Esophagus muscularis mucosa (tissue), 4 donors: ENCODE measurements around the gene AHRR. TPM values are rescaled to one million over a fixed set of nuclear protein-coding genes. Genes with fewer than 3 reads are reported as not detected.

Experiments used
- DNase-seq: peaks from one replicate; pipeline ENCODE4 v3.0.0-alpha.2; 2017; ENCODE audit errors: extremely low spot score
- H3K27ac ChIP-seq, 4 donors: fragments of 200-600 bp; sonication (generic); replicated peaks in 1 of 4; 1 replicate in 3 of 4; 2 replicates in 1 of 4; pipeline ENCODE4 v1.5.1; 2016 to 2019; ENCODE audit warnings: mild to moderate bottlenecking in 1 of 4
- H3K27me3 ChIP-seq, 4 donors: fragments of 200-600 bp; sonication (generic); one replicate each; pipeline versions ENCODE4 v1.5.1 to v1.6.0; 2016 to 2019
- H3K36me3 ChIP-seq, 4 donors: fragments of 200-600 bp; sonication (generic); one replicate each; pipeline ENCODE4 v1.5.1; 2016 to 2019
- H3K4me1 ChIP-seq, 4 donors: fragments of 200-600 bp; sonication (generic); one replicate each; pipeline ENCODE4 v1.5.1; 2016 to 2019
- H3K4me3 ChIP-seq, 4 donors: fragments of 200-600 bp; sonication (generic); 1 replicate in 2 of 4; 2 replicates in 2 of 4; pipeline ENCODE4 v1.5.1; 2016 to 2019; ENCODE audit warnings: mild to moderate bottlenecking in 4 of 4, moderate library complexity in 1 of 4
- H3K9me3 ChIP-seq, 4 donors: fragments of 200-600 bp; sonication (generic); 1 replicate in 3 of 4; 2 replicates in 1 of 4; pipeline ENCODE4 v1.5.1; 2016 to 2019
- EP300 ChIP-seq: sonication (generic); formaldehyde crosslinking; IDR thresholded peaks from one replicate; pipeline ENCODE4 v1.6.1; 2017; ENCODE audit warnings: antibody characterized with exemption
- POLR2A ChIP-seq: fragments of 450-650 bp; IDR thresholded peaks from one replicate; pipeline ENCODE4 v1.6.1; 2017; ENCODE audit warnings: antibody characterized with exemption, moderate library complexity, mild to moderate bottlenecking, low read depth
- POLR2AphosphoS5 ChIP-seq, 2 donors: sonication (generic); formaldehyde crosslinking; IDR thresholded peaks; one replicate each; pipeline ENCODE4 v1.6.1; 2017; ENCODE audit warnings: antibody characterized with exemption in 2 of 2
- WGBS: methylation state at CpG from one replicate; pipeline ENCODE4 v1.1.5; 2018; 5-methylcytosine and 5-hydroxymethylcytosine counted together
- intact Hi-C: fragments of 100-400 bp; cut with DNase I; formaldehyde crosslinking; loops from one replicate; pipeline ENCODE4 v1.15.1; 2023
- total RNA-seq, 4 donors: library from RNA; depleted of rRNA; stranded (reverse); fragments of >200 nt; gene quantifications; one replicate each; pipeline versions ENCODE4 v1.1.0 to v1.2.1, GENCODE V29; 2016
- TF ChIP-seq, protein P1 (sequence below), 3 experiments: fragments of 200-600 bp in 2 of 3; fragments of 450-650 bp in 1 of 3; sonication (generic) in 2 of 3; IDR thresholded peaks; one replicate each; pipeline ENCODE4 v1.5.1; 2017 to 2019; ENCODE audit warnings: antibody characterized with exemption in 3 of 3, mild to moderate bottlenecking in 2 of 3, moderate library complexity in 1 of 3

Gene AHRR
- total RNA-seq, 4 donors from 2014 or later = 0.33 to 5.5 (median 0.86) TPM

DNA sequence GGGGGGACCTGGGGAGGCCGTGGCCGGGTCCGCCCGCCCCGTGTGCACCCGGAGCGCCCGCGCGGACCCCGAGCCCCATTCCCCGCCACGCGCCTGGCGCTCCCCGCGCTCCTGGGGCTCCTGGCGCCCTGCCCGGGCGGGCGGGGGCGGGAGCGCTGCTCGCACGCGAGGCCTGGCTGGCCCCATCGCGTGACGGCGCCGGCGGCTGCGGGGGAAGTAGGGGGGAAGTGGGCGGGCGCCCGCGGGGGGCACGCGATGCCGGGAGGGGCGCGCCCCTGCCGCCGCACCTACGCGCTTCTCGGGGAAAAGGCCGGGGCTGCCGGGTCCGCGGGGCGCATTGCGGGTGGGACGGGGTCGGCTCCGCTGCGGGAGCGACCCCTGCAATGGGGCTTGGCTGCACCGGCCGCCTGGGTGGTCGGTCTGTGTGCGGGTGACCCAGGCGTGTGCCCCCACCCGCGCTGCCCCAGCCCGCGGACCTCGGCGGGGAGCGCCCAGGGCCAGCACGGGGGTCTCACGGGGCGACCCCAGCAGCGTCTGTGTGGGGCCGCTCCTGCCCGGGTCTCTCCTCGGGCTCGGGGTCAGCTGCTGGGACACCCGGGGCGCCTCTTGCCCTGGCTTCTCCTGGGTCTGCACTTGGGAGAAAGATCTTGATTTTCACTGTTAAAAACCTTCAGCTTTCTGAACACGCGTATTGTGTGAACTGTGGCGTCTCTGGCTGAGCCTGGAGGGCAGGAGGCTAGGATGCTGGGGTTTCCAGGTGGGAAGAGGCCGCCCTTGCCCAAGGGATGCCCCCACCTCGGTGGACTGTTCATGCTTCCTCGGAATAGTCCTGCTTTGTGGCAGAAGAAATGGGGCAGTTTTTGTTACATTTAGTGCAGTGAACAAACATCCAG is 52.4 kb downstream of the AHRR start:
- WGBS = 13% methylated on average over 13 of the region's 86 CpGs
- Histone ChIP-seq H3K9me3 (no peaks in the 10 kb centered on the region), H3K4me3 (peak overlapping the region; percentile 52 to 59 (median 54)), H3K36me3 (no peaks in the 10 kb centered on the region), H3K4me1 (peaks cover 5 to 25% (median 16%) of the 10 kb centered on the region in 4 donors), H3K27me3 (peaks cover 0 to 36% (median 5%) of the 10 kb centered on the region in 4 donors), H3K27ac (peak overlapping the region in 1 of 4 donors; percentile 16)
- peak; percentile 34 for DNase-seq
- intact Hi-C loops = no loop called here
- TF ChIP-seq POLR2AphosphoS5 (IDR thresholded peaks at IDR 0.05) (no peak), POLR2A (no peak), EP300 (no peak)
- TF ChIP-seq, protein P1, sequence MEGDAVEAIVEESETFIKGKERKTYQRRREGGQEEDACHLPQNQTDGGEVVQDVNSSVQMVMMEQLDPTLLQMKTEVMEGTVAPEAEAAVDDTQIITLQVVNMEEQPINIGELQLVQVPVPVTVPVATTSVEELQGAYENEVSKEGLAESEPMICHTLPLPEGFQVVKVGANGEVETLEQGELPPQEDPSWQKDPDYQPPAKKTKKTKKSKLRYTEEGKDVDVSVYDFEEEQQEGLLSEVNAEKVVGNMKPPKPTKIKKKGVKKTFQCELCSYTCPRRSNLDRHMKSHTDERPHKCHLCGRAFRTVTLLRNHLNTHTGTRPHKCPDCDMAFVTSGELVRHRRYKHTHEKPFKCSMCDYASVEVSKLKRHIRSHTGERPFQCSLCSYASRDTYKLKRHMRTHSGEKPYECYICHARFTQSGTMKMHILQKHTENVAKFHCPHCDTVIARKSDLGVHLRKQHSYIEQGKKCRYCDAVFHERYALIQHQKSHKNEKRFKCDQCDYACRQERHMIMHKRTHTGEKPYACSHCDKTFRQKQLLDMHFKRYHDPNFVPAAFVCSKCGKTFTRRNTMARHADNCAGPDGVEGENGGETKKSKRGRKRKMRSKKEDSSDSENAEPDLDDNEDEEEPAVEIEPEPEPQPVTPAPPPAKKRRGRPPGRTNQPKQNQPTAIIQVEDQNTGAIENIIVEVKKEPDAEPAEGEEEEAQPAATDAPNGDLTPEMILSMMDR (IDR thresholded peaks at IDR 0.05) = no peak

DNA sequence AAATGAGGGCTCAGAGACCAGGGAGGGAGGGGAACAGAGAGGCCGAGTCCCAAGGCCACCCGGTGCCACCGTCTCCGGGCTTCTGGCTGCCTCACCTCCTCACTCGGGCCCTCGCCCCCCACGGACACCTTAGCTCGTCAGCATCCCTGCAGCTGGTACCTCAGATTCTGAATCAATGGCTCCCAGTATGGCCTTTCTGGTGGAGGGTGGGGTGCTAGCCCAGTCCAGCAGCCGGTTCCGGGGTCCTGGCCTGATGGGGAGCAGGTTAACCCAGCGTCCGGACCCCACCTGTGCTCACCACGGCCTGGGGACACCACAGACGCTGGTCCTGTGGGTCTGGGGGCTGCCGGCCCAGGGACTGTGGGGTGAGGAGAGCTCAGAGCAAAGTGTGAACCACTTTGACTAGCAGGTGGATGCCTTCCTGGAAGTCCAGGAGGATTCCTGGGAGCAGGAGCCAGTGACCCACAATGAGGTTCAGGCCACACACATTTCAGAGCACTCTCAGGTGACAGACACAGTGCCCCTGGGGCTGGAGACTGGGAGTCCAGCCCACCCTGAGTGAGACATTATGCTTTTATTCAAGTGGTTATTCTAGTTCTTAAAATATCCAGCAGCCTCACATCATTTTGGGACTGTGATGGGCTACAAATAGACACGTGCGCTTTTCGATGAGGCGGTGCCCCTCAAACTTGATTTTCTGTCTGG is 53.3 kb downstream of the AHRR start:
- H3K27ac ChIP-seq = no peak overlapping the region
- peak; percentile 88 for DNase-seq
- intact Hi-C loops = no loop called here

DNA sequence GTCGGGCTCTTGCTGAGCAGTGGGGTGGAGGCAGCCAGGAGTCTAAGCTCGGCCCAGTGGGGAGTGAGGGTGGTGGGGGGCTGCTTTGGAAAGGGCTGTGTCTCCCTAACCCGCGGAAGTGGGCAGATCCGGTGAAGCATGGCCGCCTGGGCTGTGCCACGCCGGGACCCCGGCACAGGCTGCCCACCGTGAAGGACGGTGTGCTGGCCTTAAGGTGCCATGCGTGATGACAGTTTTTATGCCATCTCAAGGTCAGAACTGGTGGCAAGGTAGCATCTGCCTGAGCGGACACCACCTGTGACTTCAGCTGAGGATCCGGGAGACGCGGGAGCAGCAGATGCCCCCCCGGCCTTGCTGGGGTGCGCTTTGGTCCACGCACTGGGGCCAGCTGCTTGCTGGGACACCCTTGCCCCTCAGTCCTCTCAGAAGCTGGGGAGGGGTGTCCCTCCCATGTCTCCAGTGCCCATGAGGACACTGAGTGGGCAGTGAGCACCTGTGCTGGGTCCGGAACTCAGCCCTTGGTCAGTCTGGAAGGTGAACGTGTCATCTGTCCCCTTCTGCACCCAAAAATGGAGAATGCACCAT is 53.9 kb downstream of the AHRR start:
- Histone ChIP-seq H3K4me1 (peaks cover 5 to 21% (median 16%) of the 10 kb centered on the region in 4 donors), H3K9me3 (peaks cover 0 to 8% (median 2%) of the 10 kb centered on the region in 4 donors), H3K36me3 (no peaks in the 10 kb centered on the region), H3K27me3 (peaks cover 0 to 36% (median 5%) of the 10 kb centered on the region in 4 donors), H3K4me3 (no peak overlapping the region), H3K27ac (no peak overlapping the region)
- intact Hi-C loops = no loop called here
- TF ChIP-seq, protein P1 (IDR thresholded peaks at IDR 0.05) = no peak
- TF ChIP-seq POLR2AphosphoS5 (IDR thresholded peaks at IDR 0.05) (no peak), POLR2A (no peak), EP300 (no peak)
- DNase-seq = peak; percentile 47
- 89% methylated on average over 18 of the region's 21 CpGs for WGBS

More for the DNA sequence above, 53.3 kb downstream of the AHRR start:
- Histone ChIP-seq H3K4me1 (peaks cover 5 to 21% (median 16%) of the 10 kb centered on the region in 4 donors), H3K4me3 (no peak overlapping the region), H3K9me3 (peaks cover 0 to 1% (median 0%) of the 10 kb centered on the region in 4 donors), H3K36me3 (no peaks in the 10 kb centered on the region), H3K27me3 (peaks cover 0 to 36% (median 5%) of the 10 kb centered on the region in 4 donors)
- TF ChIP-seq POLR2AphosphoS5 (IDR thresholded peaks at IDR 0.05) = no peak
- TF ChIP-seq, protein P1 (IDR thresholded peaks at IDR 0.05) = no peak
- TF ChIP-seq EP300 = no peak
- TF ChIP-seq POLR2A = no peak
- 85% methylated on average over 18 of the region's 19 CpGs for WGBS

DNA sequence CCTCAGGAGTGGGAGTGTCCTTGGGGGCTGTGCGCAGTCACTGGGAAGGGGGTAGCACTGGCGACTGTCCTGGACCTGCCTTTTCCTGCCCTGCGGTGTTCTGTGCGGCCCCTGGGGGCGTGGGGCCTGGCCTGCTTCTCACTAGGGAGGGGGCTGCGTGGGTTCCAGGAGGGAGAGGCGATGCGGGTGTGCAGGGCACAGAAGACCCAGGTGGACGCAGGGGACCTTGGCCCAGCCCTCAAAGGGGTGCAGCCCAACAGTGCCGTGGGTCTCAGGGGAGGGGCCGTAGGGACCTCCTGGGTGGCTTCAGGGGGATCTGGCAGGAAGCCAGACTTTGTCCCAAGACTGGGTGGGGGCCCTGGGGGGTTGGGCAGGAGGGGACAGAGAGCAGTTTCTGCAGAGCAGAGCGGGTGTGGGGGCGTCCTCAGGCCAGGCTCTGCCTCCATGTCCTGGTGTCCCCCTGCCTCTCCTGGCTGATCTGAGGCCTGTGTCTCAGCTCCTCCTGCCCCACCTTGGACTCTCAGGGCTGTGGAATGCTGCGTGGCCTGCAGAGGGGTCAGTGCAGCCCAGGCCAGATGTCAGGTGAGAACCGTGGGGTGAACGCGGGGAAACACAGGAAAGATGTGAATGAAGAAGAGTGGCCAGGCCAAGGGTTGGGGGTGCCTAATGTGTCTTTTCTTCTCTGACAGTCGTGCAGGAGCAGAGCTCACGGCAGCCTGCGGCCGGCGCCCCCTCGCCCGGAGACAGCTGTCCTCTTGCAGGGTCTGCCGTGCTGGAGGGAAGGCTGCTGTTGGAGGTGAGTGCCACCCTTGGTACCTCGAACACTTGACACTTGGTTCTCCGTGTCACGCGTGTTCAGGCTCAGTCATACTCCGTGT is 54.6 kb downstream of the AHRR start:
- H3K9me3 ChIP-seq = peaks cover 0 to 15% (median 5%) of the 10 kb centered on the region in 4 donors
- peak; percentile 90 for DNase-seq
- intact Hi-C loops = no loop called here
- peaks cover 0 to 36% (median 5%) of the 10 kb centered on the region in 4 donors for H3K27me3 ChIP-seq
- no peak overlapping the region for H3K4me3 ChIP-seq
- H3K36me3 ChIP-seq = no peaks in the 10 kb centered on the region
- 88% methylated on average over 16 of the region's 30 CpGs for WGBS
- TF ChIP-seq EP300 (no peak), POLR2A (no peak), POLR2AphosphoS5 (IDR thresholded peaks at IDR 0.05) (no peak)
- TF ChIP-seq, protein P1 (IDR thresholded peaks at IDR 0.05) = no peak
- H3K27ac ChIP-seq = no peak overlapping the region
- peaks cover 5 to 21% (median 16%) of the 10 kb centered on the region in 4 donors for H3K4me1 ChIP-seq
